Nephron progenitor cell (in vitro differentiated cells): Measurements from ENCODE around the gene PARP11.

Experiments used
- DNase-seq: peaks from one replicate; pipeline ENCODE4 v3.0.0; 2021
- H3K27ac Mint-ChIP-seq: 2 replicates; pipeline ENCODE4 v1.8.0; 2021; ENCODE audit warnings: mild to moderate bottlenecking, moderate library complexity, mixed read lengths
- H3K27me3 Mint-ChIP-seq: 2 replicates; pipeline ENCODE4 v1.8.0; 2021; ENCODE audit warnings: mild to moderate bottlenecking, low read depth, mixed read lengths; ENCODE audit not compliant: poor library complexity
- H3K36me3 Mint-ChIP-seq: 2 replicates; pipeline ENCODE4 v1.8.0; 2021; ENCODE audit warnings: low read depth, mixed read lengths
- H3K4me1 Mint-ChIP-seq: 2 replicates; pipeline ENCODE4 v1.8.0; 2021; ENCODE audit warnings: mixed read lengths
- H3K4me3 Mint-ChIP-seq: 2 replicates; pipeline ENCODE4 v1.8.0; 2021; ENCODE audit warnings: mild to moderate bottlenecking, moderate library complexity, mixed read lengths
- H3K9me3 Mint-ChIP-seq: 2 replicates; pipeline ENCODE4 v1.8.0; 2021; ENCODE audit warnings: mild to moderate bottlenecking, moderate library complexity, mixed read lengths
- TF ChIP-seq, protein P1 (sequence below): fragments of 200-600 bp; sonication (generic); IDR thresholded peaks from 2 replicates; pipeline ENCODE4 v1.5.0; 2021; ENCODE audit warnings: antibody characterized with exemption

The PARP11 gene

DNA sequence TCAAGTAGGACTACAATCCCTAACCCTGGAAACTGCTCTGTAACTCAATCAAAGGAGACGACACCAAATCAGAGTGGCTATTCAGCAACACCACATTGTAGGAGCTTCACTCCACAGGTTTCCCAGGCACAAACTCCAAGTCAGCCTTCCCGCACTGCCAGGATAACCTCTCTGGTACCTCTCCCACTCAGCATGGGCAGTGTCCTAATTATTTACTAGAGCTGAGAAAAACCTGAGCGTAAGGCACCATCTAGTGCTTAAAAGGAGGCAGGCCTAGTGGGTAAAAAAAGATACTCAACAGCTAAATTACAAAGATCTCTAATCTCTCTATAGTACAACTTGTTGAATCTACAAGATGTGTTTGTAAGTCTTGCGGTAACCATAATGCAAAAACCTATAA, 36.1 kb downstream of the PARP11 start:
- Mint-ChIP-seq H3K4me3 (no peak overlapping the region), H3K27ac (peak overlapping the region; percentile 2), H3K27me3 (no peaks in the 10 kb centered on the region), H3K36me3 (peaks cover 64% of the 10 kb centered on the region), H3K4me1 (no peaks in the 10 kb centered on the region), H3K9me3 (peaks cover 39% of the 10 kb centered on the region)
- TF ChIP-seq, protein P1, sequence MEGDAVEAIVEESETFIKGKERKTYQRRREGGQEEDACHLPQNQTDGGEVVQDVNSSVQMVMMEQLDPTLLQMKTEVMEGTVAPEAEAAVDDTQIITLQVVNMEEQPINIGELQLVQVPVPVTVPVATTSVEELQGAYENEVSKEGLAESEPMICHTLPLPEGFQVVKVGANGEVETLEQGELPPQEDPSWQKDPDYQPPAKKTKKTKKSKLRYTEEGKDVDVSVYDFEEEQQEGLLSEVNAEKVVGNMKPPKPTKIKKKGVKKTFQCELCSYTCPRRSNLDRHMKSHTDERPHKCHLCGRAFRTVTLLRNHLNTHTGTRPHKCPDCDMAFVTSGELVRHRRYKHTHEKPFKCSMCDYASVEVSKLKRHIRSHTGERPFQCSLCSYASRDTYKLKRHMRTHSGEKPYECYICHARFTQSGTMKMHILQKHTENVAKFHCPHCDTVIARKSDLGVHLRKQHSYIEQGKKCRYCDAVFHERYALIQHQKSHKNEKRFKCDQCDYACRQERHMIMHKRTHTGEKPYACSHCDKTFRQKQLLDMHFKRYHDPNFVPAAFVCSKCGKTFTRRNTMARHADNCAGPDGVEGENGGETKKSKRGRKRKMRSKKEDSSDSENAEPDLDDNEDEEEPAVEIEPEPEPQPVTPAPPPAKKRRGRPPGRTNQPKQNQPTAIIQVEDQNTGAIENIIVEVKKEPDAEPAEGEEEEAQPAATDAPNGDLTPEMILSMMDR, result no peak
- no peak for DNase-seq

GRCh38 chr12:3836641-3837040, 36.6 kb downstream of the PARP11 start:
- Mint-ChIP-seq H3K27ac (no peak overlapping the region), H3K9me3 (peaks cover 39% of the 10 kb centered on the region), H3K27me3 (no peaks in the 10 kb centered on the region), H3K4me1 (no peaks in the 10 kb centered on the region), H3K4me3 (no peak overlapping the region), H3K36me3 (peaks cover 60% of the 10 kb centered on the region)
- DNase-seq, result no peak
- TF ChIP-seq, protein P1, result no peak

DNA sequence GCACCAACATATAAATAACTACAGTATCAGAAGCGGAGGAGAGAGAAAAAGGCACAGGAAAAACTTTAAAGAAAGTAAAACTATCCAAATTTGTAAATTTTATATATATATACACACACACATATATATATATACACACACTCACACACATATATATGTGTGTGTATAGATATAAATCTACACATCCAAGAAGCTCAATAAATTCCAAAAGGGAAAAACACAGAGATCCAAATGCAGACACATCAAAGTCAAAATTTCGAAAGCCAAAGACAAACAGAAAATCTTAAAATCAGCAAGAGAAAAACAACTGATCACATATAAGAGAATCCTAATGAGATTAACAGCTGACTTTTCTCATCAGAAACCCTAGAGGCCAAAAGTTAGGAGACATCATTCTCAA, 37.3 kb downstream of the PARP11 start:
- TF ChIP-seq, protein P1, result no peak
- no peak overlapping the region for H3K27ac Mint-ChIP-seq
- no peaks in the 10 kb centered on the region for H3K27me3 Mint-ChIP-seq
- H3K4me3 Mint-ChIP-seq, result no peak overlapping the region
- no peak for DNase-seq
- peaks cover 36% of the 10 kb centered on the region for H3K9me3 Mint-ChIP-seq
- peaks cover 53% of the 10 kb centered on the region for H3K36me3 Mint-ChIP-seq
- H3K4me1 Mint-ChIP-seq, result no peaks in the 10 kb centered on the region

DNA sequence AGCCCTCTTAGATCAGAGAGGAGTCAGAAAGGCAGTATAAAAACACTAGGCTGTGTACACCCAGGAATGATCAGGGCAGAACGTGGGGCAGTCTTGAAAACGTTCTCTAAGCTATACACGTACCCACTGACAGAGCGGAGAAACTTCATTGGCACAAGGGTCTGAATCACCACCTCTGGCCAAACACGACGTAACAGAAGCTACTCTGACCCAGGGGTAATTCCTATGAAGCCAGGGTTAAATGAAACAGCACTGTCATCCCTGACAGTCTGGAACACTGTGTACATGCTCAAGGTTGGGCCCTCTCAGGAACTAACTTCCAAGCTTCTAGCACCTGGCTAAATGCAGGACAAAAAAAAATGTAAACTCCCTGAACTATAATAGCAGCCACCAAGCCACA, 38.4 kb downstream of the PARP11 start:
- Mint-ChIP-seq H3K4me3 (no peak overlapping the region), H3K27me3 (no peaks in the 10 kb centered on the region), H3K36me3 (peaks cover 41% of the 10 kb centered on the region), H3K4me1 (no peaks in the 10 kb centered on the region), H3K9me3 (peaks cover 35% of the 10 kb centered on the region), H3K27ac (peak overlapping the region; percentile 49)
- no peak for DNase-seq
- TF ChIP-seq, protein P1, result no peak

GRCh38 chr12:3833670-3834310, 39.4 kb downstream of the PARP11 start:
- peaks cover 29% of the 10 kb centered on the region for H3K9me3 Mint-ChIP-seq
- no peak overlapping the region for H3K4me3 Mint-ChIP-seq
- H3K4me1 Mint-ChIP-seq, result no peaks in the 10 kb centered on the region
- no peaks in the 10 kb centered on the region for H3K27me3 Mint-ChIP-seq
- TF ChIP-seq, protein P1, result no peak
- no peak for DNase-seq
- no peak overlapping the region for H3K27ac Mint-ChIP-seq
- H3K36me3 Mint-ChIP-seq, result peaks cover 38% of the 10 kb centered on the region

- TF ChIP-seq, protein P1, result no peak
- Mint-ChIP-seq H3K4me3 (no peak overlapping the region), H3K9me3 (peaks cover 21% of the 10 kb centered on the region), H3K27ac (no peak overlapping the region), H3K4me1 (no peaks in the 10 kb centered on the region), H3K36me3 (peaks cover 35% of the 10 kb centered on the region), H3K27me3 (no peaks in the 10 kb centered on the region)
- DNase-seq, result no peak
Measured at GRCh38 chr12:3832738-3833137, 40.5 kb downstream of the PARP11 start.
